Right lobe of liver (tissue), 4 donors: ENCODE measurements around the gene AP3S2.

Experiments used
- CTCF ChIP-seq, 4 donors: fragments of 200-600 bp in 3 of 4; fragments of 450-650 bp in 1 of 4; IDR thresholded peaks; one replicate each; pipeline versions ENCODE4 v1.5.1 to v1.8.0; 2016 to 2022; ENCODE audit warnings: antibody characterized with exemption in 4 of 4, mild to moderate bottlenecking in 2 of 4
- POLR2A ChIP-seq: fragments of 450-650 bp; IDR thresholded peaks from one replicate; pipeline ENCODE4 v1.6.1; 2017; ENCODE audit warnings: antibody characterized with exemption, mild to moderate bottlenecking
- donor health status: DM: no; HTN: no; CAD: no.
- donor health status: DM: no; HTN: no; CAD: no.
- donor health status: DM: no; HTN: yes; CAD: no.

DNA sequence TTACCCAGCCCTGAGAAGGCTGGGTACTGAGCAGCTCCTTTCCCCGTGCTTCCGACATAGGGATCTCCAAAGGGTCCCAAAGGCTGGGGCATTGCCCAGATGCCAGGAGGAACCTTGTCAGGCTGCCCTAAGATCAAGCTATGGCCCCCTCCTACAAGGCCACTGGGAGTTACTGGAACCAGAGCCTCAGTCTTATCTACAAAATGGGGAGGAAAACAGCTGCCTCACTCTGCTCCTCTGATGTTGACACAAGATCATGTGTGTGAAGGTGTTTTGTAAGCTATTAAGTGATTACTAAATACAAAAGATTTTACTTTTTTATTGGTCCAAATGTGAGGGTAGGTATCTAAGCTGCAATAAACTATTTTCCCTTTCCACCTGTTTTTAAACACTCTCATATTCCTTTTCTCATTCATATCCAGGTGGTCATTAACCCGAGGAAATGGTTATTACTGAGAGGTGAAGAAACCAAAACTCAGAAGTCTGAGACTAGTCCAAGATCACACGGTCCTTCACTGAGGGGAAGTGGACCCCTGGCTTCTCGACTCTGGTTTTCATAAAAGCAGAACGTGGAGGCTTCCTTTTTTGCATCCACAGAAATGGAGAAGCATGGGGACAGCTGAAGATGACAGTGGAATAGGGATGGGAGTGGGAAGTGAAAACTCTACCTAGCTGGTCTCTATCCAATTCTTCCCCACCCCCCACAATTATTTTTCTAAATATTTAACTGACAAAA lies 17.3 kb upstream of the AP3S2 start:
- TF ChIP-seq CTCF (IDR thresholded peaks at IDR 0.05) (no peak), POLR2A (no peak)
